Middle frontal gyrus (tissue), 1 donor: Measurements from ENCODE around the gene REPIN1.

ENCODE experiments used
- DNase-seq: peaks from one replicate; pipeline ENCODE4 v3.0.0-alpha.2; 2015; ENCODE audit warnings: low spot score; ENCODE audit errors: extremely low spot score

The REPIN1 gene

DNA sequence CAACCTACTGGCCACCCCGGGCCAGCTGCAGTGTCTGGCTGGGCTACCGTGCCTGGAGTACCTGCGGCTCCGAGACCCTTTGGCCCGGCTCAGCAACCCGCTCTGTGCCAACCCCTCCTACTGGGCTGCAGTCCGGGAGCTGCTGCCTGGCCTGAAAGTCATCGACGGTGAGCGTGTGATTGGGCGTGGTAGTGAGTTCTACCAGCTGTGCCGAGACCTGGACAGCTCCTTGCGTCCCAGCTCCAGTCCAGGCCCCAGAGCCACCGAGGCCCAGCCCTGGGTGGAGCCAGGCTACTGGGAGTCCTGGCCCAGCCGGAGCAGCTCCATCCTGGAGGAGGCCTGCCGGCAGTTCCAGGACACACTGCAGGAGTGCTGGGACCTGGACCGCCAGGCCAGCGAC, 31.4 kb upstream of the REPIN1 start:
- no peak for DNase-seq

DNA sequence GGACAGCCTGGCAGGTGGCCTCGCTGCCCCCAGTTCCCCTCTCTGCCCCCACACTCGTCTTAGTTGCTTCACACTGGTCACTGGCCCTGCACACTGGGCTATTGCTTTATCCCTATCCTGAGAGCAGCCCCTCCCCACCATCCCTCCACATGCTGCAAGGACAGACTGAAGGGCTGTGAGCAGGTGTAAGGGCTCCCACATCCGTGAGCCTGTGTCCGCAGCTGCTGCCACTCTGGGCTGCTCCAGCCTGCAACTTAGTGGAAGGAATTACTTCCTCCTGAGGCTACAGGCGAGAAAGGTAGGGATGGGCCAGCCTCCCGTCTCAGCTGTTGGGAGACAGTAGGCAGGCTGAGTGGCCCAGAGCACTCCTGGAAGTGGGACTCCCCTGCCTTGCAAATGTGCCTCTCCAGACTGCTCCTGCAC, 31.0 kb upstream of the REPIN1 start:
- no peak for DNase-seq

DNA sequence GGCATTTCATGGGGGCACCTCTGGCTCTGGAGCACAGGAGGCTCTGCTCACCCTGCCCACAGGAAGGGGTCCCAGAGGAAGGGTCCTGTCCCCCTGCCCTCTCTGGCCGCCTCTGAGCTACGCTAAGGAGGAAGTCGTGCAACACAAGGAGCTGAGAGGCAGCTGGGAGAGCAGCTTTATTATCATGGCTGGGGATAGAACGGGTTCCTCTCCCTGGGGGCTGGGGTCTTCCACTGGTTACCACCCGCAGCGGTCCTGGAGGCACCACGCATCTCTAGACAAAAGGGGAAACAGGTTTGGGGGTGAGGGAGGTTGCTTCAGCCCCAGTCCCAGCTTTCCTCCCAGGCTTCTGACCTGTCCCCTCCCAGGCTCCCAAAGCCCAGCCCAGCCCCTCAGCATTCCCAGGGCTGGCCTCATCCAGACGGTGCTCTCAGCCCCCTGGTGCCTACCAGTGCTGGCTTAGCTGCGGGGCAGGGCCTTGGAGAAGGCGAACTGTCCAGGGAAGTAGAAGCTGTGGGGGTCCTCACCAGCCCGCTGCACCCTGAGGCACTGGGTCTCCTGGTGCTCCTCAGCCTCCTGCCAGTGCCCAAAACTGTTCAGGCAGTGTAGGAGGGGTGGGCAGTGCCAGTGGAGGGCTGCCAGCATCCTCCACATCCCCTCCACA, 30.3 kb upstream of the REPIN1 start:
- DNase-seq, result no peak

DNA sequence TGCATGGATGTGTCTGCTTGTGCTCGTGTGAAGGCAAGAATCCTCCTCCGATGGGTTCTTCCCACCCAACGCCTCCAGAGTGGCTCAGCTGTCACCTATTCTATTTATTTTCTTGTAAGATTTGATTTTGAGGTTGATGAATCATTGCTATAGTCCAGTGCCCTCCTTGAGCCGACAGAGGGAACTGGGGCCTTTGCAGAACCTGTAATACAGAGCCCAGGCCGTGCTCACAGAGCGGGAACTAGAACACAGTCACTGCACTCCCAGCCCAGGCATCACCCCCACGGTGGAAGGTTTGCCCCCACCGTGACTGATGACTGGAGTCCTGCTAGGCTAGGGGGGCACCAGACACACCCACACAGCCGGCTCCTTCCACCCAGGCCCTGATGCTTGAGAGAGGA, 29.2 kb upstream of the REPIN1 start:
- no peak for DNase-seq

DNA sequence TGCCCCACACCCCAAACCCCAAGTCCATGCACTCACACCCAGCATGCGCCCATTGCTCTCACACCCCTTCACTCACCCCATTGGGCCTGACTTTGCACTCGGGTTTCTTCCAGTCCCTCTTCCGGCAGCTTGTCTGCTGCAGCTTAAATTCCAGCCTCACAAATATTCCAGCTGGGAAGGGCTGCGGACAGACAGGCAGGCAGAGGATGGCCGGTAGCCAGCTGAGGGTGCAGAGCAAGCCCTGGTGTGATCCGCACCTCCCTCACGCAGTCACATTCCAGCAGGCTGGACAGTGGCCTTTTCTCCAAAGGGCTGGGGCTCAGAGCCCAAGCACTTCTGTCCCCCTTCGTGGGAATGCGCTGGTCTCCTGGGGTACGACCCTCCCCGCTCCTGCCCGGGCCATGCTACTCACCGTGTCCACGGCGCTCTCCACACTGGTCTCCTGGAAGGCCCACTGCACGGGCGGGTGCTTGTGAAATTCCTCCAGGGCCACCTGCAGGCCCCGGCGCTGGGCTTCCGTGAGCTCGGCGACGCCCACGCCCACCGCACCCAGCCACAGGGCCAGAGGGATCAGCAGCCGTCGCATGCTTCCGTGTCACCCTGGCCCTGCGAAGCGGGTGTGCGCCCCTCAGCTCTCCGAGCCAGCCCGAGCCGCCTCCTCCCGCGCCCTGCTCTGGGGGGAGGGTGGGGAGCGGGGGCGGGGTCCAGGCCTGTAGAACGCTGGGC, 28.4 kb upstream of the REPIN1 start:
- DNase-seq, result no peak

DNA sequence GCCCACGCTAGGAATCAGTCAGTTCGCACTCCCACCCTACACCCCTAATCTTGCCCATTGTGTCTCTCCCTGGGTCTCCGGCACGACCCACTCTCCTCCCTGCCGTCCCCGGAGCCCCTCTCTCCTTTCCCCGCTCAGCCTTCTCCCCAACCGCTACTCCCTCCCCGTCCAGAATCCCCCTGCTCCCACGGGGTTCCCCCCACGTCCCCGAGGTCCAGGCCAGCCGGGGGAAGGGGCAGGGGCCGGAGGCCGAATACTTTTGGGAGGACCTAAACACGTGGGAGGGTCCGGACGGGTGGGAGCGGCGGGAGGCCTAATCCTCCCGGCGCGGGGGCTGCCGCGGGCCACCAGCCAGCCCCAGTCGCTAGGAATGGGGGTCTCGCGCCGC, 27.8 kb upstream of the REPIN1 start:
- DNase-seq, result no peak

DNA sequence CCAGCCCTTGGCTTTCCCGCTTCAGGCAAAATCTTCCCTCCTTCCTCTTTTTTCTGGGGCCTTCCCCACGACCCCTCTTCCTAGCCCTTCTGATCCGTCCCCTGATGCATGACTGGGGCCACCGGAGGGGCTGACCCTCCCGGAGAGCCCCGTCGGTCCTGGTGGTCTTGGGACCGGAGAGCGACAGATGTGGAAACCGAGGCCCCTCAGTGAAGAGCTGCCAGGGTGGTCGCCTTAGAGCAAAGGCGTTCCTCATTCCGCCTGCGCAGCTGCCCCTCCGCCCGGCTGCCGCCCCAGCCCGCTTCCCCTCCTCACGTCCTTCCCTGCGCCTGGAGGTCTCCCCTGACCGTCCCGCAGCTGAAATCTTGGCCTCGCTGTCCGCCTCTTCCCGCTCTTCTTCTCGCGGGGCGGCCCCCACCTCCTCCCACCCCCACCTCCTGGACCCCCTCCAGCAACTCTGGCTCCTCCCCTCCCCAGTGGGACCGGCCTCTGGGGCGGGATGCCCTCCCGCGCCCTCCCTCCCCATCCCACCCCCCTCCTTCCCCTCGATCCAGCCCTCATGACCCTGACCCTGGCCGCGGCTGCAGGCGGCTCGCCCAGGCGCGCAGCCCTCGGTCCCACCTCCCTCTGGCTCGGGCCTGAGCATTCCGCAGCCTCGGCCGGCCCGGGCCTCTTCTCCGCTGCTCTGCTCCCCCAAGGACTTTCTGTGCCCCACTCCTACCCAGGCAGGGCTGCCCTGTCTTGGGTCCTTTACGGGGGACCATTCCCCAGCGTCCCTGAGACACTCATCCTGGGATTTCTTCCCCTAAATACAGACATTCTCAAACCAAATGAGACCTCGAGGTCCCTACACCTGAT, 27.1 kb upstream of the REPIN1 start, which contains the start of gene RARRES2:
Gene RARRES2, minus strand, starts transcription at position 367 of the 858 bp plus-strand sequence. CDS start 1,020 bp downstream, outside the sequence.
- no peak for DNase-seq

DNA sequence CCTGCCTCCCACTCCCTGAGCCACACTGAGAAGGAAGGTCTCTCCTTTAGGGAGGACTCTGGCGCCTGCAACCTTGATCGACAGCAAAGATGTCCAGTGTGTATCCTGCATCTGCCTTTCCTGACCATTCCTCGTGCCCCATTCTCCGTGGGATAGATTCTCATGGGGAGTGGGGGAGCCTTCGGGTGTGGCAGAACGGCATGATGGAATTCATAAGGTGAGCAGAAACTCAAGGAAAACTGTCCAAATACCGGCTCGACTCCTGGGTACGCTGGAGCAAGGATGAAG, 26.6 kb upstream of the REPIN1 start:
- no peak for DNase-seq

DNA sequence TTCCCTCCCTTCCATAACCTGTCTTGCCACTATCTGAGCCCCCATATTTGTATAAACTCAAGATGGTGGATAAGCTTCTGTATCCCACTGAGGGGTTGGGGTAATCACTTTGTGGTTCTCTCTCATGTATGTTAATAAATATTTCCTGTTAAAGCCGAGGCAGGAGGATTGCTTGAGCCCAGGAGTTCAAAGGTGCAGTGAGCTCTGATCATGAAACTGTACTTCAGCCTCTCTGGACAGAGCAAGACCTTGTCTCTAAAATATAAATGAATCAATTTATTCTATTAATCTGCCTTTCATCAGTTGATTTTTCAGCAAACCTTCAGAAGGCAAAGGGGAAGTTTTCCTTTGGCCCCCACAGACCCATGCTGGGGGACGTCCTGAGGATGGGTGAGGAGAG, 25.4 kb upstream of the REPIN1 start:
- DNase-seq, result no peak

DNA sequence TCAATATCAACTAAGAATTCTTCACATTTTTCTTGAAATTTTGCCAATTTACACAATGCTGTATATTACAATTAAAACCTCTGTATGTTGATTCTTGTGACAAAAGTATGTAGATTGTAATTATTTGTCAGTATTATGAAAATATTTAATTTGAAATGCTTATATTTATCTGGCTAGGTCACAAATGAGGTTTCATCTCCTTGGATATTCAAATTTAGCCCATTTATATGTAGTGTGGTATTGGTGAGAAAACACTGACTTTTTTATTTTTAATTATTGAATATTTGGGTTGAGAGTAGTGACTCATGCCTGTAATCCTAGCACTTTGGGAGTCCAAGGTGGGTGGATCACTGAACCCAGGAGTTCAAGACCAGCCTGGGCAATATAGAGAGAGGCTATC, 24.3 kb upstream of the REPIN1 start:
- no peak for DNase-seq

DNA sequence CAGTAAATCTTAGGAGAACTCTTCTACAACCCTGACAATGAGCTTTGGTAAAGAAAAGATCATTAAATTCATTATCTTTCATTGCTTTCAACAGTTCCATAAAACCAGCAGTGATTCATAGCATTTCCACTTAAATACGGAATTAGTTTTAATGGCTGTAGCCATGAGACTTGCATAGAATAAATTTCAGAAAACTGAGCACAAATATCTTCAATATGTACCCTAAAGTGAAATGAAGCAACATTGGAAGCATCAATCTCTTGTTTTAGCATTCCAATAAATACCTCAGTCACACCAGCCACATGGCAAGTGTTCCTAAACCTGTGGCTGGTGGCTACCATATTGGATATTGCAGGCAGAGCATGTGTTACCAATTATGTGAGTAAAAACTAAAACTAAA, 23.6 kb upstream of the REPIN1 start:
- no peak for DNase-seq

DNA sequence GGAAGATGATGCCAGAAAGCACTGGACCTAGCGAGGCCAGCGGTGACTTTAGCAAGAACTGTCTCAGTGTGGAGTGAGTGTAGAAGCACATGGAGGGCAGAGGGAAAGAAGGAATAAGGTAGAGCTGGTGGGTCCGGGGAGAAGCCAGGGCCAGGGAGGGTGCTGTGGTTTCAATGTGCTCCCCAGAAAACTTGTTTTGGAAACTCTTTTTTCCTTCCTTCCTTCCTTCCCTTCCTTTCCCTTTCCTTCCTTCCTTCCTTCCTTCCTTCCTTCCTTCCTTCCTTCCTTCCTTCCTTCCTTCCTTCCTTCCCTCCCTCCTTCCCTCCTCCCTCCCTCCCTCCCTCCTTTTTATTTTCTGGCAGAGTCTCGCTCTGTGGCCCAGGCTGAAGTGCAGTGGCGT, 21.7 kb upstream of the REPIN1 start:
- DNase-seq, result no peak

DNA sequence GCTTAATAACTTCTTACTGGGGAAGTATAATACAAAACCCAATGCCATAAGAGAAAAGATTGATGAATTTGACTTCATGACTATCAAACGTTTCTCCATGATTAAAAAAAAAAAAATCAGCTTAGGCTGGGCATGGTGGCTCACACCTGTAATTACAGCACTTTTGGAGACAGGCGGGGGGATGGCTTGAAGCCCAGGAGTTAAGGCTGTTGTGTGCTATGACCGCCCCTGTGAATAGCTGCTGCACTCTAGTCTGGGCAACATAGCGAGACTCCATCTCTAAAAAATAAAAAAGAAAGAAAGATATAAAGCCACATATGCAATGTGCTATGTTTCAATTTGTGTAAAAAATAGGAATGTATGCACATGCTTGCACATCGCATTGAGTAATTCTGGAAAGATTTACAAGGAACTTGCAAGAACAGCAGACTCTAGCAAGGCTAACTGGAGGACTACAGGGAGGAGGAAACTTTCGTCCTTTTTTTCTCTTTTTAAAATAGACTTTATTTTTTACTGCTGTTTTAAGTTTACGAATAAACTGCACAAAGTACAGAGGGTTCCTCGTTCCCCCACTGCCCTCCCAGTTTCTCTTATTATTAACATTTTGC, 16.9 kb upstream of the REPIN1 start:
- DNase-seq, result no peak

DNA sequence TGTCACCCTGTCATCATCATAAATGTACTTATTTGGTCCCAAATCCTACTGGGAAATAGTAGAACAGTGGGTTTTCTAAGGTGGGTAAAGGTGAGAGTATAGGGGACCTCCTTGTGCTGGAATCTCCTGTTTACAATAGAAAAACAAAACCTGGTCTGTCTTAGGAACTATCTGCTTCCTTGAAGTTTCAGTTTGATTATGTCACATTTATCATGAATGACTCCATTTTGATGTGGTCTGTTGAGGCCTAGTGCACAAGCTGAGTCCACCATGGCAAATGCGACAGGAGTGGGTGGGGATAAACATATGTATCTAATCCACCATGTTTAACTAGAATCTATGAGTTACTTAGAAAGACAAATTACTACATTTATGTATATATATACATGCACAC, 13.0 kb upstream of the REPIN1 start:
- no peak for DNase-seq

DNA sequence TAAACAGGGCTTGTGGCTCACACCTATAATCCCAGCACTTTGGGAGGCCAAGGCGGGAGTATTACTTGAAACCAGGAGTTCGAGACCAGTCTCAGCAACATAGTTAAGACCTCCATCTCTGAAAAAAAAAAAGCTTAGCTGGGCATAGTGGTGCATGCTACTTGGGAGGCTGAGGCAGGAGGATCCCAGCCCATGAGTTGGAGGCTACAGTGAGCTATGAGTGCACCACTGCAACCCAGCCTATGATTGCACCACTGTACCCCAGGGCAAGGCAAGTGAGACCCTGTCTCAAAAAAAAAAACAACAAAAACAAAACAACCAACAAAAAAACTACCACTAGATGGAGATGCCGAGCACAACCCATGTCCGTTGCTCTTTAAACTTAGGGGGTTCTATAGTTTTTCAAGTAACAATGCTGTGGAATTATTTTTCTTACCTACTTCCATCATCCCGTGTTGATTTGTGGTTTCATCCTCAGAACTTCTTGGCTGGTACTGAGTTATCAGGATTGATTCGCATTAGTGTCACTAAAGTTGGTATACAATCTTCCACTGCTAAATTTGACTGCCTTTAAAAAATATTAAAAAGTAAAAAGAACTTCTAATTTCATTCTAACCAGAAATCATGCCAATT, 12.2 kb upstream of the REPIN1 start:
- no peak for DNase-seq

DNA sequence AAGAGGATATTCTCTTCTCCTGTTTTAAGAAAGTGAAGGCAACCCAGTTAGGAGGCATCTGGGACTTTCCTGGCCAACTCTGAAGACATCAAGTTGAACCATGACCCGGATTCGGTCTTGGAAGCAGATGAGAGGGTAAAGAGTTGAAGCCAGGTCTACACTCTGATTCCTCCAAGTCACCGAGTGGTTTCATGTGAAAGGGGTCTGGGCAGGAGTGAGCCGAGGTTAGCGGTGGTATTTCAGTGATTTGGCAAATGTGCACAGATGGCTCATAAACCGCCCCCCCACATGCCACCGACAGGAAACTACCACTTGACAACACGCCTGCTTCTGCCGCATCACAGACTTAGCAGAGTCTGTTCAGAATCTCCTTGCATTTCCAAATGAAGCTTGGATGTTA, 11.4 kb upstream of the REPIN1 start:
- DNase-seq, result no peak

DNA sequence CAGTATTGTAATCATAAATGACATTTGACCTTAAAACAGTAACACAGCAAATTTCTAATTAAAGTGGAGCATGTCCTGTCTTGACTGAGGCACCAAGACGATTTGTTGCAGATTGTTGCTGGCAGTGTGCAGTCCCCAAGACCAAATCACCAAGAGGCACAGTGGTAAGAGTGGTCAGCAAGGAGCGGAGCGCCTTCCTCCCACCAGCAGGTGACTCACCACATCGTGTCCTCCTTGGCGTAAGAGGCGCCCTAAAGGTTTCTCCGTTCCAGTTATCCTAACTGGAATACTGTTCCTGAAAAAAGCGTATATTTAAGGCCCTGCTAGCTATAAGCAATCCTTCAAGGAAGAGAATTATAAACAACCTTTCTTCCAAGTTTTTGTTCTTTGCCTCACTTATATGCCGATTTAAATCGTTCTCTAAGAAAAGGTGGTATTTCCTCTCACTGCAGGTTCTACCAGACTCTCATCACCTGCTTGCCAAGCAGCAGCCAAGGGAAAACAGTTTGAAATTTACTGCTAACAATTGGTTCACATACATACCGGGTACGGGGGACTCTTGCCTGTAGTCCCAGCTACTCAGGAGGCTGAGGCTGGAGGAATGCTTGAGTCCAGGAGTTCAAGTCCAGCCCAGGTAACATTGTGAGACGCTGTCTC, 10.7 kb upstream of the REPIN1 start:
- no peak for DNase-seq

DNA sequence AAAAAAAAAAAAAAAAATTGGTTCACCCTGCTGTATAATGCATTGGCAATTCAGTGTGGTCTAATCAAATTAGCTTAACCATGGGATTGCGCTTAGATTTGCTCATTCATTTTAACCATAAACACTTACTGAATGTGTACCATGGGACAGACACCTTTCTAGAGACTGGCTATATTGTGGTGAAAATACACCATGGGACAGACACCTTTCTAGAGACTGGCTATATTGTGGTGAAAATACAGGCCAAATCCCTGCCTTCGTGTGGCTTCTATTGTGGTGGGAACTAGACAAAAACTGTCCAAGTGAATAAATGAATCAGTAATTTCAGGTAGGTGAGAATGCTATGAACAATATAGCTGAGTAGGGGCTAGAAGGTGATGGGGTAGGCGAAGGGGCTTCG, 10.2 kb upstream of the REPIN1 start:
- no peak for DNase-seq

DNA sequence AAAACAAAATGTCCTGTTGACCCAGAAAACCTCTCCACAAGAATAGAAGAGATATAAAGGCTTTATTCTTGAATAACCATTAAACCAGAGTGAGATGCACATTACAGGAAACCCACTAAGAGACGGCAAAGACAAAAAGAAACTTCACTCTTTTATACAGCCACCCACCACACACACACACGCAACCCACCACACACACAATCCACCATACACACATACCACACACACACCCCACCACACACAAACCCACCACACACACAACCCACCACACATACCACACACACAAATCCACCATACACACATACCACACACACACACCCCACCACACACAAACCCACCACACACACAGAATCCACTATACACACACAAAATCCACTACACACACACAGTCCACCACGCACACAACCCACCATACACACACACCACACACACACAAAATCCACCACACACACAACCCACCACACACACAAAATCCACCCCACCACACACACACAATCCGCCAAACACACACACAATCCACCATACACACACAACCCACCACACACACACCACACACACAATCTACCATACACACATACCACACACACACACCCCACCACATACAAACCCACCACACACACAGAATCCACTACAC, 9.5 kb upstream of the REPIN1 start:
- no peak for DNase-seq

DNA sequence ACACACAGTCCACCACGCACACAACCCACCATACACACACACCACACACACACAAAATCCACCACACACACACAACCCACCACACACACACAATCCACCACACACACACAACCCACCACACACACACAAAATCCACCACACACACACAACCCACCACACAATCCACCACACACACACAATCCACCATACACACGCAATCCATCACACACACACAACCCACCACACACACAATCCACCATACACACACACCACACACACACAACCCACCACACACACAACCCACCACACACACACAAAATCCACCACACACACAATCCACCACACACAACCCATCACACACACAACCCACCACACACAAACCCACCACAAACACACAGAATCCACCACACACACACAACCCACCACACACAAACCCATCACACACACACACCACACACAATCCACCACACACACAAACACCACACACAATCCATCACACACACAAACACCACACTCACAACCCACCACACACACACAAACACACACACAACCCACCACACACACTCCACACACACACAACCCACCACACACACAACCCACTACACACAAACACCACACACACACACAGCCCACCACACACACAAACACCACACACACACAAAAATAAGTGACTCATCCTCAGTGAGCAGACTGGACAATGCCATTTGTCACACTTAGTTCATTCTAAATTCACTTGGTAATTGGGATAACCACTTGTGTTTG, 8.8 kb upstream of the REPIN1 start:
- no peak for DNase-seq
